ENCODE data around the gene LGI4.
A peak's percentile ranks its signal among the peaks of the same experiment; 100 is the strongest.
"Not testable (repeated sequence)": the region's sequence is repeated elsewhere in the genome, so short reads cannot be mapped to it uniquely, and the experiment has no call there.

Gene LGI4

DNA sequence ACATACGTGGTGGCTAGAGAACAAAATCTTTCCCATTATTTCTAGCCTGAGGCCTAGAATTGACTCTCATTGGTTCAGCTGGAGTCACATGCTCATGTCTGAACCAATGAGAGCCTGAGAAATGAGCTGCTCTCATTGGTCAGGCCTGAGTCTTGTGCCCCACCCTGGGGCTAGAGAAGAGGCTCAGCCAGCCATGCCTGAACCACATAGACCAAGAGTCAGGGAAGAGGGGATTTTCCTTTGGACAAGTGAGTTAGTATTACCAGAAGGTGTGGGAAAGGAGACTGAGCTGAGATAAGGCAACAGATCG is 26.5 kb upstream of the LGI4 start:
- DNase-seq (ENCODE audit: low read depth in 1 of 2, low spot score in 1 of 2), result no peak

DNA sequence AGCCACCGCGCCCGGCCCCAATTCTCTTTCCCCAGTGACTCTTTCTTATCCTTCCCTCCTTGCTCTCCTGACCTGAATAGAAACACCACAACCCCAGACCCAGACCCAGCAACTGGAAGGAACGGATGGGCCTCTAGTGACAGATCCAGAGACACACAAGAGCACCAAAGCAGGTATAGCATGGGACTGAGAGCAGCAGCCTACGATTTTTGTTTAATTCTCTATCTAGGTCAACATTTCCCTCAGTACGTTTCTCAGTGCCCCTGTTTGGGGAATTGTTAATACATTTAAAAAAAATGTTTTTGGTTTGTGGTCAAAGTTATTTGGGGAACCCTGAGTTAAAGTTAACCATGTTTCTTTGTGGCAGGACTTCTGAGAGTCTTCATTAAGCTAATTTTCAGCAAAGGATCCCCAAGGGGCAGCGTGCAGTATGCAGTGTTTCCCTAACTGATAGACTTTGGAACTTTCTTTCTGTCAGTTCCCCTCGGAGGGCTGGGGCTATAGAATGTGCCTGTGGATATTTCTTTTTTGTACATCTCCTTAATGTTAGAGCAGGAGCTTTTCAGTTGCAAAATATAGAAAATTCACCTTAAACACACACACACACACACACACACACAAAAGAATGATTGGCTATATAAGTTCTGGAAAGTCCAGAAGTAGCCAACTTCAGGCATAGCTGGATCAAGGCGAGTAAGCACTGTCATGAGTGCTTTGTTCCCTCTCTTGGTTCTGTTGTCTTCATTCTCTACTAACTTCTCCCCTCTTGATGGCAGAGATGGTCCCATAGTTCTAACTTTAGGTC is 26.0 kb upstream of the LGI4 start:
- DNase-seq (ENCODE audit: low read depth in 1 of 2, low spot score in 1 of 2), result no peak

DNA sequence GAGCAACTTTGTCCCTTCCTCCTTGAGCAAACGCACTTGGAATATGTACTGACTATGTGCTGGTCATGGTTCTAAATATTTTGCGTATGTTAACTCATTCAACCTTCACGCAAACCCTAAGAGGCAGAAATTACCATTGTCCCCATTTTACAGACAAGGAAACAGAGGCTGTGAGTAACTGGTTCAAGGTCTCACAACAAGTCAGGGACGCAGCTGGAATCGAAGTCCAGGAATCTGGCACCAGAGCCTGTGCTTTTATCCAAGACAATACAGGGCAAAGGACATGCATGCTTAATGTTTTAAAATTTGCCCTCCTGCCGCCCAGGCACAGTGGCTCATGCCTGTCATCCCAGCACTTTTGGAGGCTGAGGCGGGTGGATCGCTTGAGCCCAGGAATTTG is 24.7 kb upstream of the LGI4 start:
- DNase-seq (ENCODE audit: low read depth in 1 of 2, low spot score in 1 of 2), result no peak

DNA sequence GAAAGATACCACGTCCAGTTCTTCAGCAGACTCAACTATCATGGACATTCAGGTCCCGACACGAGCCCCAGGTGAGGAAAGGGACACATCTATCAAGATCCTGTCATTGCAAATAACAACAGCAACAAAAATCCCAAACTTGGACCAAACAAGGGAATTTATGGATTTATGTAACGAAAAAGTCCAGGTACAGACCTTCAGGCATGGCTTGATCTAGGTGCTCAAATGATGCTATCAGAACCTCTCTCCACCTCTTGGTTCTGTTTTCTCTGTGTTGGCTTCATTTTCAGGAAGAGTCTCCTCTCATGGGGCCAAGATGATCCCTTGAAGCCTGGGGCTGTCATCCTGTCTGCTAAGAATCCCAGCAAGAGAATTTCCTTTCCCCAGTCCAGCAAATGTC is 22.6 kb upstream of the LGI4 start:
- no peak for DNase-seq (ENCODE audit: low read depth in 1 of 2, low spot score in 1 of 2)

DNA sequence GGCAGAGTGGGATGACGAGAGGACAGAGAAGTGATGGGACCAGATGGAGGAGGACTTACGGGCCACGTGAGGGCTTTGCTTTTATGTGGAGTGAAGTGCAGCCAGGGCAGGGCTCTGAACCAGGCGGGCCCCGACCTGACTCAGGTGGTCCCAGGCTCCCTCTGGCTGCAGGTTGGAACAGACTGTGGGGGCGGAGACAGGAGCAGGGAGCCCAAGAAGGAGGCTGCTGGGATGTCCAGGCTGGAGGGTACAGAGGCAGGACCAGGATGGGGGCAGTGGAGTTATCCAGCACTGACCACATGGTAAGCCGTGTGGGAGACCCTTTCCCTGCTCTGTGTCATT is 21.8 kb upstream of the LGI4 start:
- no peak for DNase-seq (ENCODE audit: low read depth in 1 of 2, low spot score in 1 of 2)

DNA sequence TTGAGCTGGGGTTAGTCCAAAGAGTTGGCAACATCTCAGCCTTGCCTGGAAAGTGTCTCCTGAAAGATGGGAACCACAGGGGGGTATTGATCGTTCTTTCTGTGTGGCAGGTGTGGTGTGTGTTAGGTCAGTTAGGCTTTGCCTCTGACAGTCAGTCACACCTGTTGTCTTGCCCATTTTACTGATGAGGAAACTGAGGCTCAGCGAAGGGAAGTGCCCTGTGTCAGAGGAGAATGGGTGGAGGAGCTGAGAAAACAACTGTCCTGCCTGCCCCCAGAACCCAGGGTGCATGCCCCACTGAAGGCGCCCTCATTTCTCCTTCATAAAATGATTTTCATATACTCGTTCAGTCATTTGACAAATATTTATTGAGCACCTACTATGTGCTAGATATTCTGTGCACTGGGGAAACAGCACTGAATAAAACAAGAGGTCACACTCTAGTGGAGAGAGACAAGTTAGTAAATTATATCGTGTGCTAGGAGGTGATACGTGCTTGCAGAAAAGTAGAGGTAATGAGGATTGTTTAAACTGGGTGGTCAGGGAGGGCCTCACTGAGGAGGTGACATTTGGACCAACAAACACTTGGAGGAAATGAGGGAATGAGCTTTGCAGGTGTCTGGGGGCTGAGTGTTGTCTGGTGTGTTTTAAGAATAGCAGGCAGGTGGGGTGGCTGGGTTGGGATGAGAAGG is 21.3 kb upstream of the LGI4 start:
- DNase-seq (ENCODE audit: low read depth in 1 of 2, low spot score in 1 of 2), result no peak

DNA sequence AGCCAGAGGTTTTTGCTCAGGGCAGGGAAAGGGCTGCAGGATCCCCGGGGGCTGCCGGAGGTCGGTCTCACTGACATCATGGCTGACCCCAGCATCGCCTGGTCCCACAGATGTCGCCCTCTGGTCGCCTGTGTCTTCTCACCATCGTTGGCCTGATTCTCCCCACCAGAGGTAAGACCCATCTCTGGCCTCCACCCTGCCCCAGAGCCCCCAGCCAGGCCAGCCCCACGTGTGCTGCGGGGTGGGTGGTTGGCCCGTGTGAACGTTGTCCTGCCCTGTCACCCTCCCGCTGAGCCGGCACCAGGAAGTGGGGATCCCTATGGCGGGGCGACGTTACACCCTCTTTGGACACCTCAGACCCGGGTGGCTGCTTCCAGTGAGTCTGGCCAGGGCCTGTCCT is 20.6 kb upstream of the LGI4 start:
- DNase-seq (ENCODE audit: low read depth in 1 of 2, low spot score in 1 of 2), result no peak

DNA sequence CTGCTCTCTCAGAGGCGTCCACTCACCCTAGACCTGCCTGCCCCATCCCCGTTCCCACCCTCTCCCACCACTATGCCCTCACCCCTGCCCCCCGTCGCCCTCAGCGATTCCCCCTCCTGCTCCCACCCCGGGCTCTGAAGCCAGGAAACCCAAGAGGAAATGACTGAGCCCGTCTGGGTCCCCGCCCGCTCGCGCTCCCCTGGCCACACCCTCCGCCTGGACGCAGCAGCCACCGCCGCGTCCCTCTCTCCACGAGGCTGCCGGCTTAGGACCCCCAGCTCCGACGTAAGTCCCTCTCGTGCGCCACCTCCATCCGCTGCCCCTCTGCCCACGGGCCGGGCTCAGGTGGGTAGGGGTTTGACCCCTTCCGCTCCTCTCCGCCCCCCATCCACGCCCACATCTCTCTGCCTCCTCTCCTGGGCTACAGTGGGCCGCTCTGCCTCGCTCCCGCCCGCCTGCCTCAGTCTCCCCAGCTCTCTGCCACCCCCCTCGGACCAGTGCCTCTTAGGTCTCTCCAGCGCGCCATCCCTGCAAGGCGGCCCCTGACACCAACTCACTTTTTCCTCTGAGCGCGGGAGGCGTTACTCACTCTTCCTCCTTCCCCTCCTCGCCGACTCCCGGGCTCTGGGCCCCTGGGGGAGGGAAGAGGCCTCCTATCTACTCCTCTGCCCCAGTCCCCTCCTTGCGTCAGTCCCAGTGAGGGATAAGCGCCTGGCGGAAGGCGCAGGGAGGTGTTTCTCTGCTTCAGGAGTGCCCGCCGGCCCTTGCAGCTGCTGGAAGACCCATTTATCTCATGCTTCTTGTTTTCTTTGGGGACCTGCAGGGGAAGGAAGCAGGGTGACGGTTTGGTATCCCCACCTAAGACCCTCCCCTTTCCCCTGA is 19.9 kb upstream of the LGI4 start, which contains the start of gene FXYD5:
Gene FXYD5 (plus strand): TSS at position 211 of the 882 bp plus-strand sequence. CDS start 816 bp downstream, outside the sequence.
- DNase-seq (ENCODE audit: low read depth in 1 of 2, low spot score in 1 of 2), result peak; percentile 57 to 86

DNA sequence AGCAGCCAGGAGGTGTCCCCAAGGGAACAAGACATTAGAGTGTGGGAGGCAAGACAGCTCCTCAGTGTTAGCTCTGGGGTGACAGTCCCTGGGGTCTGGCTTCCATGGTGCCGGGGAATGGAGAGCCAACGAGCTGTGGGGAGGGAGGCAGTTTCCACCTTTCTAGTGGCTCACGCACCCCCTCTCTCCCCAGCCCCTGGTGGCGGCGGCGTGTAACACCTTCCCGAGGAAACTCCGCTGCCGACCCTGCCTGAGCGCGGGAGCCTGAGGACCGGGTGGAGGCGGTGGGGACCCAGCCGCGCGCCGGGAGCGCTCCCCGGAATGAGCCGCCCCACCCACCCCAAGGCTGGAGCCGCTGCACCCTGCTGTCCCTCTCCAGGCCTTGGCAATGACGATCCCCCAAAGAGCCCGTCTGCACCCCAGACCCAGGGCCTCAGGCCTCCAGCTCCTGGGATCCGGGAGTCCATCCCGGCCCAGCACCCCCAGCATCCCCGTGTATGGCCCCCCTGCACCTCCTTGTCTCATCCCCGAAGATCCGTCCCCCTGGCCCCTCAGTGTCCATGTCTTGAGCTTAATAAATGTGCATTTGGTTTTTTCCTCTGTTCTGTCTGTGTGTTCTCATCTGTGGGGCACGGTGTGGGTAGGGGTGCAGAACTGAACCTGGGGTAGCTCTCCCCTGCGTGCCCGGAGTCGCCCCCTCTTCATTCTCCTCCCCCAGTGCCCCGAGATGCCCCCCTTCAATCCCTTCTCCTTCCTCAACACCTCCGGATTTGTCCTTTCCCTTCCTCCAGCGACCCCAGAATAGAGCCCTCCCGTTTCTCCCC is 19.1 kb upstream of the LGI4 start:
- DNase-seq (ENCODE audit: low read depth in 1 of 2, low spot score in 1 of 2), result peak; percentile 53 to 71

DNA sequence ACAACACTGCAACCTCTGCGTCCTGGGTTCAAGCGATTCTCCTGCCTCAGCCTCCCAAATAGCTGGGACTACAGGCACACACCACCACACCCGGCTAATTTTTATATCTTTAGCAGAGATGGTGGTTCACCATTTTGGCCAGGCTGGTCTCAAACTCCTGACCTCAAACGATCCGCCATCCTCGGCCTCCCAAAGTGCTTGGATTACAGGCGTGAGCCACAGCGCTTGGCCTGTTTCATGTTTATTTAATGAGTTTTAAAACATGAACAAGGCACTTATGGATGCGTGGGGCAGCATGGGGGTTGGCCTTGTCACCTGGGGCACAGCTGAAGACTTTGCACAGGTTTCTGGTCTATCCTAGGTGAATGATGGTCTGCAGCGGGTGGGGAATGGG is 18.3 kb upstream of the LGI4 start:
- not testable (repeated sequence) for DNase-seq (ENCODE audit: low read depth in 1 of 2, low spot score in 1 of 2)

DNA sequence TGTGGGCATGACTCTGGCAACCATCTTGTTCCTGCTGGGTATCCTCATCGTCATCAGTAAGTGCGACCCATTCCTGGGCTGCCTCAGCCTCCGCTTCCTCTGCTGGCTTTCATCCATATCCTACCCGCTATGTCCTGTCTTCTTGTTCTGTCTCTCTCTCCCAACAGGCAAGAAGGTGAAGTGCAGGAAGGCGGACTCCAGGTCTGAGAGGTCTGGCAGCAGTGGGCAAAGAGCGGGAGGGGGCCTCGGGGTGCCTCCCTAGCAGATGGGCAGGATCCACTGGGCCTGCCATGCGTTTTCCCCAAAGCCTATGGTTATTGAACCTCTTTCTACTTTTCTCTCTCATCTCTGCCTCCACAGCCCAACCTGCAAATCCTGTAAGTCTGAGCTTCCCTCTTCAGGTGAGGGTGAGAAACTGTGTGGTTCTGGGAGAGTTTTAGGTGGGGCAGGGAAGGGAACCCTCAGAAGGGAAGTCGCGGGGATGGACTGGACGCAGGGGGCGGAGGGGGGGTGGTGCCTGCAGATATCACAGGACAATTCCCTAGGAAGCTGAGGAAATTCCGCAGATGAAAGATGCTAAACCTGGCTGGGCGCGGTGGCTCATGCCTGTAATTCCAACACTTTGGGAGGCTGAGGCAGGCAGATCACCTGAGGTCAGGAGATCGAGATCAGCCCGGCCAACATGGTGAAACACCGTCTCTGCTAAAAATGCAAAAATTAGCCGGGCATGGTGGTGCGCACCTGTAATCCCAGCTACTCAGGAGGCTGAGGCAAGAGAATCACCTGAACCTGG is 16.6 kb upstream of the LGI4 start:
- DNase-seq (ENCODE audit: low read depth in 1 of 2, low spot score in 1 of 2), result no peak

DNA sequence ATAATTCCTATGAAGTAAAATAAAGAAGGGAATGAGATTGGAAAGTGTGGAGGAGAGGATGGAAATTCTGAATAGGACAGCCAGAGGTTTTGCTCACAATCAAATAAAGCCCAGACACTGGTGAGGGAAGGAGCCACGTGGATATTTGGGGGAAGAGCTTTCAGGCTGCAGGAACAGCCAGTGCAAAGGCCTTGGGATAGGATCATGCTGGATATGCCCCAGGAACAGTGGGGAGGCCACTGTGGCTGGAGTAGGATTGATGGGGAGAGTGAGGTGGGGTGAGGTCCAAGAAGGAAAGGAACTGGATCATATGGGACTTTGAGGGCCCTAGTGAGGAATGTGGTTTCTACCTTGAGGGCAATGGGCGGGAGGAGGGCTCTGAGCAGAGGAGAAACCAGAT is 15.6 kb upstream of the LGI4 start:
- no peak for DNase-seq (ENCODE audit: low read depth in 1 of 2, low spot score in 1 of 2)

DNA sequence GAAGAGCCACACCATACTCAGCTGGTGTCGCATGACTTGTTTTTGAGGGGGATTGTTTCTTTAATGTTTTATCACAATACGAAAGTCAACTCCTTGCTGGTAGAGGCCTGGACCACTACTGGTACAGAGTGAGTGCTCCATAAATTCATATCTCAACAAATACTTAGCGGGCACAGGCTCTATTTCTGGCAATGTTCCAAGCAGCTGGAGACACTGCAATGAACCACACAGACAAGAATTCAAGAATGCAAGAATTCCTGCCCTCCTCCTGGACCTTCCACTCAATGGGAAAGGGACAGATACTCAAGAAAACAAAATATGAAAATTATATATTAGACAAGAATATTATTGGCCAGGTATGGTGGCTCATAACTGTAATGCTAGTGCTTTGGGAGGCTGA is 14.6 kb upstream of the LGI4 start:
- DNase-seq (ENCODE audit: low read depth in 1 of 2, low spot score in 1 of 2), result no peak

DNA sequence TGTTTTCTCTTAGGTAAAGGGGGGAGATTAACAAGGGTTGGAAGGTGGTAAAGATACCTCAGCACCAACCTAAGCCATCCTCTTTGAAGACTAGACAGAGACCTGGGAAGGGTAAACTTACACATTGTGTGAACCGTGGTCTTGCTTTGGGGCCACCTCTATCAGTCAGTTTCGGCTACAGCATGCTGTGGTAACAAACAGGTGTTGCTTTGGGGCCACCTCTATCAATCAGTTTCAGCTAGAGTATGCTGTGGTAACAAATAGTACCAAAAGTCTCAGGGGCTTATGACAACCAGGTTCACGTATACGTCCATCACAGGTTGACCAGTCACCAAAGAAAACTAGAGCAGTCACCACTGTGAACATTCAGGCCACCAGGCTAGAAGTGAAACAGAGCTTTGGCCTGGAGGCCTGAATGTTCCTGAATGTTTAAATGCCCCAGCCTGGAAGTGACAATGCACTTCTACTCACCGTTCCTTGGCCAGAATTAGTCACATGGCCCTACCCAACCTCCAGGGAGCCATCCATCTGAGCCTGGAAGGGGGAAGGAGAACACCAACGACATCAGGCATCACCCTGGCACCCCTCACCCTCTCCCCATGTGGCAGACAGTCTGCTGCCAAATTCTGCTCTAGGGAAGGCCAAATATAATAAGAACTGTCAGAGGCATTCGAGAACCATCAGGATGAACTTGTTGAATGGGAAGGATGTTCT is 12.0 kb upstream of the LGI4 start:
- DNase-seq (ENCODE audit: low read depth in 1 of 2, low spot score in 1 of 2), result no peak

DNA sequence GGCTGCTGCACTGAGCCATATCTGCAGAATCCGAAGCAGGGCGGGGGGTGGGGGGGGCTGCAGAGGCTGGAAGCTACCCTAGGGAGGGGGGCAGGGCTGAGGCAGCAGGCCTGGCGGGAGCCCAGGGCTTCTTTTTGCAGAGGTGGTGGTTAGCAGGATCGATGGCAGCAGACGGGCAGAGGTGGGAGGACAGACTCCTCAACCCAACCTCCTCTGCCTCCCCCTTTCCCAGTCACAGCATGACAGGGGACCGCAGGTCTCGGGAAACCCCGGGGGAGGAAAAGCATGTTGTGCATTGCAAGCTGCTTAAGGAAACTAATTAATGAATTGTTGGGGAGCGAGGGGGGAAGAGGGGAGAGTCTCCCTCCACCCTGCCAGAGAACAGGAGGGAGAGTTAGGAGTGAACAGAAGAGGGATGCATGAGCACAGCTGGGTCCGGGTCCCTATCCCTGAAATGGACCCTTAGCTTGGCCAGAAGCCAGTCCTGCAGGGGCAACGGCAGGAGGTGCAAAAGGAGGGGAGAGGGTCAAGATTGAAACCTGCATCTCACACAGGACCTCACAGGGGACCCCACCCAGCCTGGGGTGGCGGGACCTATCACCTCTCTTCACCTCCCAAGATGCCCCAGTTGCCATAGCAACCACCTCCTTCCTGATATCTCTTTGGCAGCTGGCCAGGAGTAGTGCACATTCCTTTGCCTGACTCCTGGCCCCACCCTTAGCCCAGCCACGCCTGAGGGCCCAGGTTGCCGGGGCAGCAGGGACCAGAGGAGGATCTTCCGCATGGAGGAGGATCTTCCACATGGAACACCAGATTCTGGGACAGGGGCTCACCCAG is 10.0 kb upstream of the LGI4 start:
- no peak for DNase-seq (ENCODE audit: low read depth in 1 of 2, low spot score in 1 of 2)

DNA sequence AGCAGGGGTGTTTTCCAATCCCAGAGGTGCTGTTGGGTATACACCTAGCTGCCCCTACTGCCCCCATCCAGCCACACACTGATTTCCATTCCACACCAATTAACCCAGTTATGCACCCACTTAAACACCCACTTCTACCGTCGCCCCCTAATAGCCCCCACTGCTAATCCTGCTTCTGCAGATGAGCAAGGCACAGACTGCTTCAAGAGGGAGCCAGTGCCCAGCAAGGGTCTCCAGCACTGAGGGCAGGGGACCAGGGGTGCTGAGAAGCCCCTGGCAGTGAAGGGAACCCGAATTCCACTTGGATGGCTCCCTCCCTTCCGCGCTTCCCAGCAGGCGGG is 9.4 kb upstream of the LGI4 start:
- DNase-seq (ENCODE audit: low read depth in 1 of 2, low spot score in 1 of 2), result no peak

DNA sequence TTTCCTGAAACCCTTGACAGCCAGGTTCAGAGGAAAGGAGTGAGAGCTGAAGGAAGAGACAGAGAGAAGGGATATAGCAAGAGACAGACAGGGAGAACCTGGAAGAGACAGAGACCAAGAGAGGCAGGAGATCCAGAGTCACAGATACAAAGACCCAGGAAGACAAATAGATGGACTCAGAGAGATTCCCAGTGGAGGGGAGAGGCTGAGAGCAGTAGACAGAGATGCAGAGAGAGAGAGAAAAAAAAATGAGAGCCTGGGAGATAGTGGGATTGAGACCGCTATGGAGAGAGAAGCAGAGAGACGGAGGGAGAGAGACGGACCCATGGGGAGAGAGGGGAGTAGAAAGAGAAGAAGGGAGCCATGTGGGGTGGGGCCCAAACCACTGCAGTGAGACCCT is 9.0 kb upstream of the LGI4 start:
- no peak for DNase-seq (ENCODE audit: low read depth in 1 of 2, low spot score in 1 of 2)

DNA sequence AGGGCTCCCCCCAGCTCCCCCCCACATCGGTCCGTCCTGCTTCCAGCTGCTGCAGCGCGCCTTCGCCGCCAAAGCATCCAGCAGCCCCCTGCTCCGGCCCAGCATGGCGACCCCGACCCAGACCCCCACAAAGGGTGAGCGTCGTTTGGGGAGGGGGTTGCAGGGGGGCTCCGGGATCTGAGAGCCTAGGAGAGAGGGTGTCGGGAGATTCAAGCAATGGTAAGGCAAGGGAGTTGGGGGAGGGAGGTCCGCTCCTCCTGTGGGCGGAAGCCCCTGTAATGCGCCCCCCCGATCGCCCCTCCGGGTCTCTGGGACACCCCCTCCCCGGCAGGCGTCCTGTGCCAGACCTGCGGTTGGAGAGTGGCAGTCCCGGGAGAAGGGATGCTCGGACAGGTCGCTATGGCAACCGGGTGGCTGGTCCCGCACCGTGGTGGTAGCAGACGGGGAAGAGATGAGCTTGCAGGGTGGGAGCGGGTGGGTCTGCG is 8.4 kb upstream of the LGI4 start, which contains the start of gene FXYD7:
Gene FXYD7 (plus strand): TSS at position 25 of the 485 bp plus-strand sequence. CDS start 79 bp downstream, at position 104.
- DNase-seq (ENCODE audit: low read depth in 1 of 2, low spot score in 1 of 2), result no peak

Measured in activated CD4-positive, alpha-beta T cell treated with anti-CD3 and anti-CD28 coated beads, Interleukin-2, amount 50 U/mL, for 24 hours (primary cell).